Measurements from ENCODE around the gene PRELID3B.

GRCh38 chr20:58995461-58996225, 46.9 kb downstream of the PRELID3B start:
- TF ChIP-seq CTCF (conservative IDR thresholded peaks at IDR 0.05; ENCODE audit: low read length) (no peak), EZH2phosphoT487 (IDR thresholded peaks at IDR 0.05; ENCODE audit: borderline replicate concordance) (no peak)

All from Loucy (cell line).